CD4-positive, alpha-beta T cell treated with Interleukin-6 for 4 hours (primary cell): ENCODE data around the gene BATF2.

Source experiments
- DNase-seq: peaks from one replicate; pipeline ENCODE4 v3.0.0-alpha.2; 2020; ENCODE audit warnings: mixed read lengths

The BATF2 gene

GRCh38 chr11:64960719-64961118 is 36.1 kb downstream of the BATF2 start:
- DNase-seq = no peak

GRCh38 chr11:64959498-64959897 is 37.3 kb downstream of the BATF2 start:
- no peak for DNase-seq

- DNase-seq = no peak
These were observed 42.6 kb downstream of the BATF2 start for GRCh38 chr11:64954201-64954600.

- DNase-seq = no peak
These were observed 45.2 kb downstream of the BATF2 start for GRCh38 chr11:64951529-64951928.

GRCh38 chr11:64947208-64947814 is 49.5 kb downstream of the BATF2 start:
- DNase-seq = no peak
